Gastrocnemius medialis (tissue), 4 donors: ENCODE results near the gene IFT80.

Experiments used
- CTCF ChIP-seq, 5 experiments: fragments of 450-650 bp in 3 of 5; fragments of 200-600 bp in 2 of 5; sonication (generic) in 2 of 5; IDR thresholded peaks in 4 of 5; conservative IDR thresholded peaks in 1 of 5; 1 replicate in 4 of 5; 2 replicates in 1 of 5; pipeline ENCODE4 v1.5.1; 2016 to 2019; ENCODE audit warnings: antibody characterized with exemption in 5 of 5, mild to moderate bottlenecking in 3 of 5, moderate library complexity in 3 of 5
- POLR2A ChIP-seq, 2 donors: fragments of 450-650 bp; IDR thresholded peaks; one replicate each; pipeline ENCODE4 v1.6.1; 2017; ENCODE audit warnings: antibody characterized with exemption in 2 of 2, mild to moderate bottlenecking in 2 of 2, moderate library complexity in 2 of 2

- no peak for TF ChIP-seq POLR2A (IDR thresholded peaks at IDR 0.05)
- no peak for TF ChIP-seq CTCF (IDR thresholded peaks at IDR 0.05 in 4 of 5, conservative IDR thresholded peaks at IDR 0.05 in 1 of 5)
Observed at GRCh38 chr3:160210341-160210740, 188.7 kb downstream of the IFT80 start.
